Measurements from ENCODE around the gene TMEM88. TPM values are rescaled to one million over a fixed set of nuclear protein-coding genes. Genes with fewer than 3 reads are reported as not detected.

The TMEM88 gene
- total and polyA plus RNA-seq, 2 experiments from 2014 or later = 73.3 to 241 TPM

DNA sequence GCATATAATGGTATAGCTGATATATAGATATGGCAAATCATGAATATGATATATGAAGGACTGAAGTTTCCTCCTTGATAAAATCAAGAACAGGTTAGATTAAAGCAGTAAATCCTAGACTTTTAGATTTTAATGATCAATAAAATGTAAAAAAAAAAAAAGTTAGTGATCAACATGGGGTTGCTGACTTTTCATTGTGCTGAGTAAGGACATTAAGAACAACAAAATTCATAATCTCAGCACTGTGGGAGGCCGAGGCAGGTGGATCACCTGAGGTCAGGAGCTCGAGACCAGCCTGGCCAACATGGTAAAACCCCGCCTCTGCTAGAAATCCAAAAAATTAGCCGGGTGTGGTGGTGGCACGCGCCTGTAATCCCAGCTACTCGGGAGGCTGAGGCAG lies 23.4 kb downstream of the TMEM88 start:
- WGBS (ENCODE audit: low lambda C conversion rate, missing lambda C conversion rate) = 95% methylated on average over 7 of the region's 7 CpGs
- Histone ChIP-seq H3K36me3 (replicated peaks; ENCODE audit: insufficient read depth, low read depth) (no peaks in the 10 kb centered on the region), H3K79me2 (peaks cover 26% of the 10 kb centered on the region), H3K9me3 (ENCODE audit: low read depth) (no peaks in the 10 kb centered on the region), H3K27me3 (no peaks in the 10 kb centered on the region), H4K20me1 (ENCODE audit: insufficient read depth, poor library complexity, severe bottlenecking) (no peaks in the 10 kb centered on the region), H2AFZ (no peak overlapping the region), H3K27ac (no peak overlapping the region), H3K4me3 (no peak overlapping the region), H3K4me2 (no peak overlapping the region), H3K9me2 (replicated peaks; ENCODE audit: insufficient read depth) (no peaks in the 10 kb centered on the region), H3K4me1 (ENCODE audit: insufficient read depth) (peaks cover 31% of the 10 kb centered on the region)
- DNase-seq (ENCODE audit: low spot score) = no peak
- TF ChIP-seq EZH2 (IDR thresholded peaks at IDR 0.05; ENCODE audit: borderline replicate concordance) (no peak), EZH2phosphoT487 (IDR thresholded peaks at IDR 0.05; ENCODE audit: low read depth, severe bottlenecking, unreplicated experiment) (no peak)
- TF ChIP-seq, protein P1, sequence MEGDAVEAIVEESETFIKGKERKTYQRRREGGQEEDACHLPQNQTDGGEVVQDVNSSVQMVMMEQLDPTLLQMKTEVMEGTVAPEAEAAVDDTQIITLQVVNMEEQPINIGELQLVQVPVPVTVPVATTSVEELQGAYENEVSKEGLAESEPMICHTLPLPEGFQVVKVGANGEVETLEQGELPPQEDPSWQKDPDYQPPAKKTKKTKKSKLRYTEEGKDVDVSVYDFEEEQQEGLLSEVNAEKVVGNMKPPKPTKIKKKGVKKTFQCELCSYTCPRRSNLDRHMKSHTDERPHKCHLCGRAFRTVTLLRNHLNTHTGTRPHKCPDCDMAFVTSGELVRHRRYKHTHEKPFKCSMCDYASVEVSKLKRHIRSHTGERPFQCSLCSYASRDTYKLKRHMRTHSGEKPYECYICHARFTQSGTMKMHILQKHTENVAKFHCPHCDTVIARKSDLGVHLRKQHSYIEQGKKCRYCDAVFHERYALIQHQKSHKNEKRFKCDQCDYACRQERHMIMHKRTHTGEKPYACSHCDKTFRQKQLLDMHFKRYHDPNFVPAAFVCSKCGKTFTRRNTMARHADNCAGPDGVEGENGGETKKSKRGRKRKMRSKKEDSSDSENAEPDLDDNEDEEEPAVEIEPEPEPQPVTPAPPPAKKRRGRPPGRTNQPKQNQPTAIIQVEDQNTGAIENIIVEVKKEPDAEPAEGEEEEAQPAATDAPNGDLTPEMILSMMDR (IDR thresholded peaks at IDR 0.05; ENCODE audit: poor library complexity) = no peak

DNA sequence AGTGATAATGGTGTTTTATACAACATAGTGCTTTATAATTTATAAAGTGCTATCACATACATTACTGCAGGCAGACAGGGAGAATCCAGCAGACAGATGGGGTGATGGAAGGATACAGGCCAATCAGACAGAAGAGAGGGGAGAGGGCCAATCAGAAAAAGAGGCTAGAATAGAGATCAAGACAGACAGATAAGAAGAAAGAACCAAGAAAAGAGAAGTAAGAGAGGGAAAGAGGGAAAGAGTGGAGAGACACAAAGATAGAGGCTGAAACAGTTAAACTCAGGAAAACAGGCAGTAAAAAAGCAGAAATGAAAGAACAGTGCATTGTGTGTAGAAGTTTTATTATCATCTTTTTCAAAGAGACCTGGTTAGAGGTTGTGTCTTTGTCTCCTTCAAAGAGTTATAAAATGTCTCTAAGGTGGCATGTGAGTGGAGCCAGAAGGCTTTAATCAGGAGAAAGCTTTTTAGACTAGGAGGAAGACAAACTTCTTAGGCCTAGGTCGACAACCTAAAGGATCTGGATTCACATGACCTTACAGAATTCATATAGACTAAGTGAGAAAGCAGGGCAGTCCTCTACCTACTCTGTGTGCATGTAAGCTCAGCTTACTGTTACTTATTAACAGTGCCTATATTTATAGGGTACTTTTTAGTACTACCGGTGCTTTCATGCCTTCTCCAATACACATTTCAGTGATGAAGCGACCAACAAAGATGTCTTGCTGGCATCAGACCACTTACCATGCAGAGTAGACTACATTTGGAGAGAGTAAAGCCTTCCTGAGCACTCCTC lies 25.4 kb downstream of the TMEM88 start:
- peaks cover 34% of the 10 kb centered on the region for H3K4me1 ChIP-seq (ENCODE audit: insufficient read depth)
- H3K27ac ChIP-seq = peak overlapping the region; percentile 97
- DNase-seq (ENCODE audit: low spot score) = no peak
- H4K20me1 ChIP-seq (ENCODE audit: insufficient read depth, poor library complexity, severe bottlenecking) = no peaks in the 10 kb centered on the region
- H3K4me2 ChIP-seq = peak overlapping the region; percentile 73
- H3K9me3 ChIP-seq (ENCODE audit: low read depth) = no peaks in the 10 kb centered on the region
- 42% methylated on average over 3 of the region's 3 CpGs for WGBS (ENCODE audit: low lambda C conversion rate, missing lambda C conversion rate)
- H3K27me3 ChIP-seq = no peaks in the 10 kb centered on the region
- no peaks in the 10 kb centered on the region for H3K9me2 ChIP-seq (replicated peaks; ENCODE audit: insufficient read depth)
- H3K4me3 ChIP-seq = no peak overlapping the region
- H3K79me2 ChIP-seq = peaks cover 28% of the 10 kb centered on the region
- no peaks in the 10 kb centered on the region for H3K36me3 ChIP-seq (replicated peaks; ENCODE audit: insufficient read depth, low read depth)
- no peak overlapping the region for H2AFZ ChIP-seq
- TF ChIP-seq EZH2 (IDR thresholded peaks at IDR 0.05; ENCODE audit: borderline replicate concordance) = no peak
- TF ChIP-seq EZH2phosphoT487 (IDR thresholded peaks at IDR 0.05; ENCODE audit: low read depth, severe bottlenecking, unreplicated experiment) = no peak
- TF ChIP-seq, protein P1 (IDR thresholded peaks at IDR 0.05; ENCODE audit: poor library complexity) = no peak

DNA sequence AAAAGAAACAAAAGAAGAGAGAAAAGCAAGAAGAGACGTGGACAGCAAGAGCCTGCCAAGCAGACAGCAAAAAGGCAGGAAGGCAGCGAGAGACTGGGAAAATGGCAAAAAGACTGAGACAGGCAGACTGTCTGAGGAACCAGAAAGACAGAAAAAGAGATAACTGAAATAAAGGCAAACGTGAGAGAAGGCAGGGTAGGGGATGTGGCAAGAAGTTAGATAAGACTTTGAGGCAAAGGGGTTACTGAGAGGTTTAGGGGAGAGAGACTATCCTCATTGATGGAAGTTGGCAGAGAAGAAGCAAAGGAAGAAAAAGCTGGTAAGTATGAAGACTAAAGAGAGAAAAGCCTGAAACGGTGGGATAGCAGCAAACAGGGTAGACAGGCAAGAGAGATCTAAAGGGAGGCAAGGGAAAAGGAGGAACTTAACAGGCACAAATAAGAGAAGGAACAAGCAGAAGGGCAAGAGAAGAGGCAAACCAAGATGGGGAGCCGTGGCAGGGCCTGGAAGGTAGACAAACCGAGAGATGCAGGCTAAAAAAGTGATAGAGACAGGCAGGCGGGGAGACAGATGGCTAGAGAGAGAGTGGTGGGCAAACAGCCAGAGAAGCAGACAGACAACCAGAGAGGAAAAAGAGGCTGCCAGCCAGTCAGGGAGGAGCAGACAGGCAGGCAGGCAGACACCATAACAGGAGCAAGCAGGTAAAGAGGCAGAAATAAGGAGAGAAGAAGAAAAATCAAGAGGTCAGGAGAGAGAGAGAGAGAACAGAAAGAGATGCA lies 26.6 kb downstream of the TMEM88 start:
- Histone ChIP-seq H3K4me3 (no peak overlapping the region), H3K9me2 (replicated peaks; ENCODE audit: insufficient read depth) (no peaks in the 10 kb centered on the region), H3K27ac (peak overlapping the region; percentile 97), H3K36me3 (replicated peaks; ENCODE audit: insufficient read depth, low read depth) (no peaks in the 10 kb centered on the region), H4K20me1 (ENCODE audit: insufficient read depth, poor library complexity, severe bottlenecking) (no peaks in the 10 kb centered on the region), H3K79me2 (peaks cover 35% of the 10 kb centered on the region), H3K27me3 (no peaks in the 10 kb centered on the region), H3K4me2 (peak overlapping the region; percentile 73), H2AFZ (no peak overlapping the region), H3K9me3 (ENCODE audit: low read depth) (no peaks in the 10 kb centered on the region), H3K4me1 (ENCODE audit: insufficient read depth) (peaks cover 34% of the 10 kb centered on the region)
- TF ChIP-seq, protein P1 (IDR thresholded peaks at IDR 0.05; ENCODE audit: poor library complexity) = no peak
- DNase-seq (ENCODE audit: low spot score) = peak; percentile 32
- WGBS (ENCODE audit: low lambda C conversion rate, missing lambda C conversion rate) = 53% methylated on average over 7 of the region's 7 CpGs

Measured in hepatocyte (in vitro differentiated cells).